GM12865 (cell line): ENCODE data around the gene MRPS15.
A peak's percentile ranks its signal among the peaks of the same experiment; 100 is the strongest.

Experiments used
- DNase-seq: peaks from one replicate; pipeline ENCODE4 v3.0.0; 2010; ENCODE audit warnings: low read depth
- H3K4me3 ChIP-seq: 2 replicates; pipeline ENCODE4 v1.5.1; 2011; ENCODE audit warnings: mild to moderate bottlenecking, low read depth, low read length, control low read depth
- CTCF ChIP-seq: IDR thresholded peaks from 2 replicates; pipeline ENCODE4 v1.5.1; 2011; ENCODE audit warnings: low read length, control low read depth, low read depth, inconsistent platforms; ENCODE audit not compliant: insufficient read depth; ENCODE audit errors: missing control alignments

The MRPS15 gene

GRCh38 chr1:36436821-36437220 lies 27.4 kb downstream of the MRPS15 start:
- peak; percentile 20 for DNase-seq

GRCh38 chr1:36433102-36433501 lies 31.1 kb downstream of the MRPS15 start:
- H3K4me3 ChIP-seq = no peak overlapping the region
- TF ChIP-seq CTCF = no peak
- no peak for DNase-seq

More at GRCh38 chr1:36436821-36437220, 27.4 kb downstream of the MRPS15 start:
- no peak overlapping the region for H3K4me3 ChIP-seq
- no peak for TF ChIP-seq CTCF

- no peak for DNase-seq
- no peak for TF ChIP-seq CTCF
These were observed 31.6 kb downstream of the MRPS15 start for GRCh38 chr1:36432616-36433015.

GRCh38 chr1:36425791-36426190 lies 38.4 kb downstream of the MRPS15 start:
- no peak for TF ChIP-seq CTCF
- DNase-seq = no peak
- H3K4me3 ChIP-seq = no peak overlapping the region

More at GRCh38 chr1:36432616-36433015, 31.6 kb downstream of the MRPS15 start:
- no peak overlapping the region for H3K4me3 ChIP-seq

- no peak for TF ChIP-seq CTCF
- H3K4me3 ChIP-seq = no peak overlapping the region
- DNase-seq = no peak
These were observed 42.5 kb downstream of the MRPS15 start for GRCh38 chr1:36421649-36422048.

- H3K4me3 ChIP-seq = no peak overlapping the region
- DNase-seq = peak; percentile 89
- peak; percentile 97 for TF ChIP-seq CTCF
These were observed 43.3 kb downstream of the MRPS15 start for GRCh38 chr1:36420836-36421317.

- H3K4me3 ChIP-seq = no peak overlapping the region
- TF ChIP-seq CTCF = no peak
- no peak for DNase-seq
These were observed 43.8 kb downstream of the MRPS15 start for GRCh38 chr1:36420409-36420808.
